HG03571 (cell line): ENCODE results near the gene STRIP2.
"Not testable (repeated sequence)": the region's sequence is repeated elsewhere in the genome, so short reads cannot be mapped to it uniquely, and the experiment has no call there.

Source experiments
- ATAC-seq: cut with Tn5 transposase; IDR thresholded peaks from one replicate; pipeline ENCODE4 v1.9.1; 2021; ENCODE audit not compliant: unreplicated experiment

STRIP2 gene

DNA sequence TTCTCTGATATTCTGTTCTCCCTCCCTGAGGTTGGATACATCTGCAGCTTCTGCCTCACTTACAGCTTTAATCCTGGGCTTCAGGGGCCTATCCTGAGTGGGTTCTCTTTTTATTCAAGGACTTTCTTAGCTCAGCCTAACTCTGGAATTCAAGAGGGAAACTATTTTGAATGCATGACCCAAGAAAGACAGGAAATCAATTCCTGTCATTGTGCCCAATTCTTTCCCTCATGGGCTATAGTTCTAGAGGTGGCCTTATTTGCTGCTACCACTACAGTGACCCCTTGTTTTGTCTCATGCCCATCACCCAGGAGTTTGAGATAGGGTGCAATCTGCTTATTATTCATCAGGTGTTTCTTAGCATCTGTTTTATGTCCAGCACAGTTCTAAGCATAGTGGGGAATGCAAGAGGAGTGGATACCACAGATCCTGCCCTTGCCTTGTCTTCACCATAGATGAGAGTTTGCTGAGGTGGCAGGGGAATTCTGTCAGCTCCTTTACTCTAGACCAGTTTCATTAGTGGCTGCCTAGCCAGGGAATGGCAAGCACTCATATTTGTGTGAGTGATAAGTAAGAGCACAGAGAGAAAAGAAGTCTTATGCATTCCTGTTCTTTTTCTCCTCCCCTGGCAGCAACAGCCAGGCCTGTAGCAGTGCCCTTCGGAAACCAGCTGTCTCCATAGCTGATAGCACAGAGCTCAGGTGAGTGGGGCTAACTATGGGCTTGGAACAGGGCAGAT is 19.4 kb downstream of the STRIP2 start:
- no peak for ATAC-seq

- no peak for ATAC-seq
Measured at GRCh38 chr7:129454249-129454551, 20.0 kb downstream of the STRIP2 start.

GRCh38 chr7:129456421-129456820 is 22.2 kb downstream of the STRIP2 start:
- no peak for ATAC-seq

- ATAC-seq, result no peak
Measured at GRCh38 chr7:129457101-129457500, 22.9 kb downstream of the STRIP2 start.

GRCh38 chr7:129458171-129458570 is 23.9 kb downstream of the STRIP2 start:
- ATAC-seq, result no peak

DNA sequence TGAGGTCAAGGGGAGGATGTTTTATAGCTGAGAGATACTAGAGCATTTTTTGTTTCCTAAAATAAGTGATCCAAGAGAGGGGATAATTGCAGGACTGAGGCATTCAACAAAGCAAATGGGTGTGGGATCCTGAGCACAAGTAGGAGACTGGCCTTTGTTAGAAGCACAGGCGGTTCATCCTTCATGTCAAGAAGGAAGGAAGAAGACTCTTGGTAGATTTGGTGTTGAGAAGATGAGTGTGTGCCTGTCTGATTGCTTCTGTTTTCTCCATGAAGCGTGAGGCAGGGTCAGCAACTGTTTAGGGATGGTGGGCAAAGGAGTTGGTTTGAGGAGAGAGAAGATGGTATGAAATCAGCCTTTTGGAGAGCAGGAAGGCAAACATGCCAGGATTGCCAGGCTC is 27.6 kb downstream of the STRIP2 start:
- ATAC-seq, result no peak

GRCh38 chr7:129462420-129462819 is 28.2 kb downstream of the STRIP2 start:
- no peak for ATAC-seq

- ATAC-seq, result no peak
Measured at GRCh38 chr7:129464194-129464593, 30.0 kb downstream of the STRIP2 start.

GRCh38 chr7:129465080-129465479 is 30.8 kb downstream of the STRIP2 start:
- ATAC-seq, result no peak

GRCh38 chr7:129466796-129467195 is 32.6 kb downstream of the STRIP2 start:
- no peak for ATAC-seq

- ATAC-seq, result no peak
Measured at GRCh38 chr7:129468087-129468486, 33.9 kb downstream of the STRIP2 start.

GRCh38 chr7:129468547-129468946 is 34.3 kb downstream of the STRIP2 start:
- ATAC-seq, result no peak

- no peak for ATAC-seq
Measured at GRCh38 chr7:129469930-129470329, 35.7 kb downstream of the STRIP2 start.

- ATAC-seq, result no peak
Measured at GRCh38 chr7:129470411-129470810, 36.2 kb downstream of the STRIP2 start.

DNA sequence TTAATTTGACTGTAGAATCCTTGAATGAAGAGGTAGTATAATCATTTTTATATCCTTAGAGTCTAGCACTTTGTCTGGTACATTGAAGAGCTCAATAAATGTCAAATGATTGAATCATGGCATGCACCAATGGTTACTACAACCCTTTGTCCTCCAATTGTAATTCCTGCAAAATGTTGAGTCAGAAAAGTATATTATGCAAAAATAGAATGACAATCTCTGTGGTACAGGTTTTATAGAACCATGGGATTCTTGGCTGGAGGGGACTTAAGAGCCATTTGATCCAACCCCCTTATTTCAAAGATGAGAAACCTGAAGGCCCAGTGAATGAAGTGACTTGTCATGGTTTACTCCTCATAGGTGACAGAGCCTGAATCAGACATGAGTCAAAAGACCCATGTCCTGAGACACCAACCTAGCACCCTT is 37.2 kb downstream of the STRIP2 start:
- no peak for ATAC-seq

GRCh38 chr7:129475931-129476330 is 41.7 kb downstream of the STRIP2 start:
- ATAC-seq, result not testable (repeated sequence)

DNA sequence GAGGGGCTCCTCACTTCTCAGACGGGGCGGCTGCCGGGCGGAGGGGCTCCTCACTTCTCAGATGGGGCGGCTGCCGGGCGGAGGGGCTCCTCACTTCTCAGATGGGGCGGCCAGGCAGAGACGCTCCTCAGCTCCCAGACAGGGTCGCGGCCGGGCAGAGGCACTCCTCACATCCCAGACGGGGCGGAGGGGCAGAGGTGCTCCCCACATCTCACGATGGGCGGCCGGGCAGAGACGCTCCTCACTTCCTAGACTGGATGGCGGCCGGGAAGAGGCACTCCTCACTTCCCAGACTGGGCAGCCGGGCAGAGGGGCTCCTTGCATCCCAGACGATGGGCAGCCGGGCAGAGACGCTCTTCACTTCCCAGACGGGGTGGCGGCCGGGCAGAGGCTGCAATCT is 42.2 kb downstream of the STRIP2 start:
- not testable (repeated sequence) for ATAC-seq

DNA sequence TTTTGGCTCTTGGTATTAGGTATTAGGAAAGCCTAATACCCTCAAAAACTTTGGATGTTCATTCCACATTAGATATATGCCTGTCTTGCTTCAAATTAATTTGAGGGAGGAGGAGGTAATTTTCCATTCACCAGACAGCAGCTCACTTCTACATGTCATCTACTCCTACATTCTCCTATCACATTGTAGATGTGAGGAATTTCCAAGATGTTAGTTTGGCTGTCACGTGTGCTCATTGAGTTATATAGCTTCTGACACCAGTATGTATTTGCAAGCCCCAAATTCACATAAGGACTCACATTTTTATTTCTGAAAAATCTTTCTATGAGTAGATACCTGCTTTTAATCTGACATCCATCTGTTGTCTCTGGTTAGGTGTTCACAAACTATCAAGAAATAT is 45.6 kb downstream of the STRIP2 start:
- no peak for ATAC-seq

- no peak for ATAC-seq
Measured at GRCh38 chr7:129480674-129481363, 46.6 kb downstream of the STRIP2 start.

- not testable (repeated sequence) for ATAC-seq
Measured at GRCh38 chr7:129481376-129481775, 47.1 kb downstream of the STRIP2 start.

DNA sequence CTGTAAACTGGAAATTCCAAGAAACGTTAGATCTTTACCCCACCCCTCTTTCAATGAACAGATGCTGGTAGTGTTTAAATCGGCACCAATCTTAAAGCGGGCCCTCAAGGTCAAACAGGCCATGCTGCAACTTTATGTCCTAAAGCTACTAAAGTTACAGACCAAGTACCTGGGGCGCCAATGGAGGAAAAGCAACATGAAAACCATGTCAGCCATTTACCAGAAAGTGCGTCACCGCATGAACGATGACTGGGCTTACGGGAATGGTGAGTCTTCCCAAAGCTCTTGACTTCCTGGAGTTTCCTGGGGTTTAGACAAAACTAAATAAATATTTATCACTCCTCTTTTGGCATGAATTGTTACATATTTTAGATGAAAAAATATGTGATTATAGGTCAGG is 48.5 kb downstream of the STRIP2 start:
- ATAC-seq, result no peak

DNA sequence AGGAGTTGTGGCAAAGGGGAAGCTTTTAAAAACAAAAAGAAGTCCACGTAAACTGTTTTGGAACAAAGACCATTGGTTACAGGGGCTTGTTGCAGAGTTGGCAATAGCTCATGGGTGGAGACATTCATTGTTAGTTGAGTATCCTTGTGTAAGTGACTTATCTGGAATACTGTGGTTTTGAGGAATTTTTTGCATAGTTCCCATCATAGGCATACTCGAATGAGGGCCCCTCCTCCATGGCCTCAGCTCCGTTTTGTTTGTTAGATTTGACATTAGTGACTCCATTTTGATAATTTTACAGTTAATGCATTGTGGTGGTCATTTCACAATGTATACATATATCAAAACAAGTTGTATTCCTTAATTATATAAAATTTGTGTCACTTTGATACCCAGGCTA is 55.3 kb downstream of the STRIP2 start:
- no peak for ATAC-seq

DNA sequence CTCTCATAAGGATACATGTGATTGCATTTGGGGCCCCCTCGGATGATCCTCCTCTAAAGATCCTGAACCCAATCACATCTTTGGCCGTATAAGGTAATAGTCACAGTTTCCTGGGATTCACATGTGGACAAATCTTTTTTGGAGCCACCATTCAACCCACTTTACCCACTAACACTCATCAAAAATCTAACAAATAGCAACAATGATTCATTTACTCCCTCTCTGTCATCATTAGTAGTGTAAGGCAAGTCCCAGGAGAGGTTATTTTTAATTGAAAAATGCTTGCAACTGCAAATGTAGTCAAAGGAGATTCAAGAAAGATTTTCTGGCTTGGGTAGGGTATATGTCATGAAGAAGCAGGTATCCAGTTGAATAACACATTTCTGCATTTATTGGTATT is 58.2 kb downstream of the STRIP2 start:
- no peak for ATAC-seq
